Left ventricle myocardium inferior (tissue), 1 donor: Measurements from ENCODE around the gene DCLRE1A. TPM values are rescaled to one million over a fixed set of nuclear protein-coding genes. Genes with fewer than 3 reads are reported as not detected.

ENCODE experiments used
- DNase-seq: peaks from one replicate; pipeline ENCODE4 v3.0.0-alpha.2; 2020
- H3K27ac ChIP-seq: fragments of 200-600 bp; replicated peaks from 2 replicates; pipeline ENCODE4 v1.8.0; 2021
- H3K27me3 ChIP-seq: fragments of 200-600 bp; 2 replicates; pipeline ENCODE4 v1.8.0; 2021; ENCODE audit warnings: low read depth
- H3K36me3 ChIP-seq: fragments of 200-600 bp; 2 replicates; pipeline ENCODE4 v1.8.0; 2021
- H3K4me1 ChIP-seq: fragments of 200-600 bp; 2 replicates; pipeline ENCODE4 v1.8.0; 2021
- H3K4me3 ChIP-seq: fragments of 200-600 bp; 2 replicates; pipeline ENCODE4 v1.8.0; 2021; ENCODE audit warnings: mild to moderate bottlenecking, moderate library complexity
- H3K9me3 ChIP-seq: fragments of 200-600 bp; replicated peaks from 2 replicates; pipeline ENCODE4 v1.8.0; 2021
- intact Hi-C: fragments of 100-400 bp; cut with micrococcal nuclease; formaldehyde crosslinking; loops from one replicate; pipeline ENCODE4 v1.11.0; 2022
- total RNA-seq: library from RNA; stranded (reverse); fragmentation: NEBNext Ultra II Directional; extraction: Animal tissue kit (Norgen Biotek cat#: 25700); gene quantifications from one replicate; pipeline ENCODE4 v1.2.1, GENCODE V29; 2021
- TF ChIP-seq, protein P1 (sequence below): fragments of 200-600 bp; IDR thresholded peaks from 2 replicates; pipeline ENCODE4 v1.8.0; 2021; ENCODE audit warnings: antibody characterized with exemption, mild to moderate bottlenecking, borderline replicate concordance
- donor health status: DM: no; HTN: yes; CAD: no; lungs with severe emphysema.

The DCLRE1A gene
- total RNA-seq, 1 donor from 2014 or later, result 5.1 TPM

DNA sequence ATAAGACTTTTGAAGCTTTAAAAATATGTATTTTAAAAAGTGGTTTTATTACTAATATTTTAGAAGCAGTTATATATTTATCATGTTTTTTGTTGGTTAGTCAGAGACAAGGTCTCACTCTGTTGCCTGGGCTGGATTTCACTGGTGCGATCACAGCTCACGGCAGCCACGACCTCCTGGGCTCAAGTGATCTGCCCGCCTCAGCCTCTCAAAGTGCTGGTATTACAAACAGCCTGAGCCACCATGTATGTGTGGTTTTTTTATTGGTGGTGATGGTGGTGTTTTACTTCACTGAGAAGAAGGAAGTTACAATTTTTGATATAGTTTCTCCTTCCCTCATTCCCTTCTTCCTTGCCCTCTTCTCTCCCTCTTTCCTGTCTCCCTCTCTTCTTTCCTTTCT, 14.0 kb upstream of the DCLRE1A start:
- peaks cover 32% of the 10 kb centered on the region for H3K36me3 ChIP-seq
- TF ChIP-seq, protein P1, sequence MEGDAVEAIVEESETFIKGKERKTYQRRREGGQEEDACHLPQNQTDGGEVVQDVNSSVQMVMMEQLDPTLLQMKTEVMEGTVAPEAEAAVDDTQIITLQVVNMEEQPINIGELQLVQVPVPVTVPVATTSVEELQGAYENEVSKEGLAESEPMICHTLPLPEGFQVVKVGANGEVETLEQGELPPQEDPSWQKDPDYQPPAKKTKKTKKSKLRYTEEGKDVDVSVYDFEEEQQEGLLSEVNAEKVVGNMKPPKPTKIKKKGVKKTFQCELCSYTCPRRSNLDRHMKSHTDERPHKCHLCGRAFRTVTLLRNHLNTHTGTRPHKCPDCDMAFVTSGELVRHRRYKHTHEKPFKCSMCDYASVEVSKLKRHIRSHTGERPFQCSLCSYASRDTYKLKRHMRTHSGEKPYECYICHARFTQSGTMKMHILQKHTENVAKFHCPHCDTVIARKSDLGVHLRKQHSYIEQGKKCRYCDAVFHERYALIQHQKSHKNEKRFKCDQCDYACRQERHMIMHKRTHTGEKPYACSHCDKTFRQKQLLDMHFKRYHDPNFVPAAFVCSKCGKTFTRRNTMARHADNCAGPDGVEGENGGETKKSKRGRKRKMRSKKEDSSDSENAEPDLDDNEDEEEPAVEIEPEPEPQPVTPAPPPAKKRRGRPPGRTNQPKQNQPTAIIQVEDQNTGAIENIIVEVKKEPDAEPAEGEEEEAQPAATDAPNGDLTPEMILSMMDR, result no peak

DNA sequence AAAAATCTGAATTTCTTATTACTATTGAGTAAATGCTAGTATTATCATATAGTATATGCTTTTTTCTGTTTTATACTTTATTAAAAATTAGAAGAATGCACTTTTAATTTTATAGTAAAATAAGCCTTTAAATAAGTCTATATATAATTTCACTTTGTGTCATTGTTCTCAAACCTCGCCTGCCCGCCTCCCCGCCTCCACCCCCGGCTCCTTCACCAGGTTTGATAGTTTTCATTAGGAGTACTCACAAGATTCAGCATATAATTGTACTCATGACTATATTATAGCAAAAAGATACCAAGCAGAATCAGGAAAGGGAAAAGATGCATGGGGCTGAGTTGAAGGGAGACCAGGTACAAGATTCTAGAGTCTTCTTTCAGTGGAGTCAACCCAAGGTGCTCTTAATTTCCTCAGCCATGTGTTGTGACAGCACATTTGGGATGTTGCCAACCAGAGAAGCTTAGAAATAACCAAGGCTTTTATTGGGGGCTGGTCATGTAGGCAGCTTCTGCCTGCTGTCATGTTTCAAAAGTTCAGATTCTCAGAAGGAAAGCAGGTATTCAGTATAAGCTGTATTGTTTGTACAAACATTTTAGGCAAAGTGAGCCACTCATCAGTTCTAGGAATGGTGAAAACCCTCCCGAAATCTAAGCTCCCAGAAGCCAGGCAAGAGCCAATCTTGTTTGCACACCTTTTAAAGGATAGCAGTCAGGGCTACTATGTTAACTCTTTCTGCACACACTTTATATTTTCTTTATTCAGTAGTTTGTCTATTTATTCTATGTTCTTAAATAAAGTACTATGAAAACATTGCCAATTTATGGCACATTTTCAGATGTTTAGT, 12.9 kb upstream of the DCLRE1A start:
- Histone ChIP-seq H3K27ac (peak overlapping the region; percentile 22), H3K27me3 (no peaks in the 10 kb centered on the region), H3K36me3 (peaks cover 30% of the 10 kb centered on the region), H3K9me3 (no peaks in the 10 kb centered on the region), H3K4me1 (peaks cover 49% of the 10 kb centered on the region), H3K4me3 (no peak overlapping the region)
- intact Hi-C loops, result no loop called here
- DNase-seq, result no peak
- TF ChIP-seq, protein P1, result no peak

More for the DNA sequence above, 14.0 kb upstream of the DCLRE1A start:
- H3K4me1 ChIP-seq, result peaks cover 49% of the 10 kb centered on the region
- intact Hi-C loops, result no loop called here
- no peak overlapping the region for H3K4me3 ChIP-seq
- DNase-seq, result no peak
- H3K27me3 ChIP-seq, result no peaks in the 10 kb centered on the region
- H3K9me3 ChIP-seq, result peaks cover 11% of the 10 kb centered on the region
- no peak overlapping the region for H3K27ac ChIP-seq

DNA sequence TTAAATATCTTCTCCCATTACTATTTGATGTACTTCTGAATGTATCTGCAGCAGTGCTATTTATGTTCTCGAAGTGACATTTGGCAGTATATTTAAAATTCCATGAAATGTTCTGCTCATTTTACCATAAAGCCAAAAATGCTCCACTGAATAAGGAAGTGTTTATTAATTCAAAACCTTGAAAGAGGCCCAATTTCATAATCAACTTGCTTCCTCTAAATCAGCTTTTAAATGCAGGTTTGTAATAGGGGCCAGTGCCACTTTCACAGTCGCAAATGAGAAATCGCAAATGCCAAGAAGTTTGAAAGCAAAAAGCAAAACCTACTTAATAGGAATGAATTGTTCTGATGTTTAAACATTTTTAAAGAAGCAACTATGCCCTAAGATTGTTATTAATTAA, 12.0 kb upstream of the DCLRE1A start:
- intact Hi-C loops, result no loop called here
- DNase-seq, result no peak
- Histone ChIP-seq H3K36me3 (peaks cover 36% of the 10 kb centered on the region), H3K4me1 (peaks cover 49% of the 10 kb centered on the region), H3K4me3 (no peak overlapping the region), H3K9me3 (peaks cover 7% of the 10 kb centered on the region), H3K27ac (peak overlapping the region; percentile 22), H3K27me3 (no peaks in the 10 kb centered on the region)
- TF ChIP-seq, protein P1, result no peak

DNA sequence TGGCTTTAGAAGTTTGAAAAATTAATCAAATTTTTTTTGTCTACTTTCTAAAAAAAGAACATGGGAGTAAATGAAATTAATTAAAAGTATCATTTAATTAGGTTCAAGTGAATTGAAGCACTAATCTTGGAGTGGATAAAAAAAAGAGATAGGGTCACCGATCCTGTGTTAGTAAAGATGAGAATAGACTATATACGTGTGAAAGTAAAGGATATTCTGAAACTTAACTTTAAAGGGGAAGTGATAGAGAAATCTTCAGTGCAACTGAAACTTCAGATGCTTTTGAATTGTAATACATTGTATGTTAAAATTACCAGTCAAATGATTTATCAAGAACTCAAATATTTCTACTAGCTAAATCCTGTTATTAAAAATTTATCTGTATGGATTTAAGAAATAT, 5.4 kb upstream of the DCLRE1A start:
- Histone ChIP-seq H3K27ac (peak overlapping the region; percentile 97), H3K36me3 (peaks cover 49% of the 10 kb centered on the region), H3K4me3 (peak overlapping the region; percentile 93), H3K4me1 (peaks cover 58% of the 10 kb centered on the region), H3K27me3 (no peaks in the 10 kb centered on the region), H3K9me3 (peaks cover 7% of the 10 kb centered on the region)
- TF ChIP-seq, protein P1, result no peak
- intact Hi-C loops, result no loop called here
- DNase-seq, result no peak

DNA sequence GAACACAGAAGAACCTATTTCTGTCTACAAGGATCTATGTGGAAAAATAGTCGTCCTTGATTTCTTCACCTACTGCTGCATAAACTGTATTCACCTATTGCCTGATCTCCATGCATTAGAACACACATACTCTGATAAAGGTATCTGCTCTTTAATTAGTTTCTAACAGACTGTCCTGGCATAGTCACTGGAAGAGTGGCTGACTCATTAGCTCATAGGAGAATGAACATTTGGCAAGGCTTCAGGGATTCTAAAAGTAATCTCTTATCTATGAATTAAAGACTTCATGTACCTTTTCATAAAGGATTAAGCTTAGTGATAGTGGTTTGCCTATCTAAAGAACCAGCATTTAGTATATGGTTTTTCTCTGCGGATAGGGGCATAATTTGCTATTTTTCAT, 4.7 kb upstream of the DCLRE1A start:
- H3K27ac ChIP-seq, result peak overlapping the region; percentile 97
- DNase-seq, result no peak
- H3K27me3 ChIP-seq, result no peaks in the 10 kb centered on the region
- peaks cover 41% of the 10 kb centered on the region for H3K36me3 ChIP-seq
- TF ChIP-seq, protein P1, result no peak
- H3K4me3 ChIP-seq, result peak overlapping the region; percentile 93
- peaks cover 65% of the 10 kb centered on the region for H3K4me1 ChIP-seq
- H3K9me3 ChIP-seq, result peaks cover 7% of the 10 kb centered on the region
- intact Hi-C loops, result no loop called here
